Body of pancreas (tissue), 4 donors: ENCODE measurements around the gene PRCC.
A peak's percentile ranks its signal among the peaks of the same experiment; 100 is the strongest.

ENCODE experiments used
- CTCF ChIP-seq, 7 experiments: fragments of 450-650 bp in 4 of 7; fragments of 200-600 bp in 3 of 7; sonication (generic) in 3 of 7; IDR thresholded peaks; one replicate each; pipeline ENCODE4 v1.5.1; 2016 to 2019; ENCODE audit warnings: antibody characterized with exemption in 7 of 7
- POLR2A ChIP-seq, 3 donors: fragments of 450-650 bp; IDR thresholded peaks; one replicate each; pipeline ENCODE4 v1.6.1; 2016; ENCODE audit warnings: antibody characterized with exemption in 3 of 3, mild to moderate bottlenecking in 2 of 3

GRCh38 chr1:156816561-156817328 is 49.4 kb downstream of the PRCC start, which contains the start of gene SH2D2A:
- no peak for TF ChIP-seq CTCF (IDR thresholded peaks at IDR 0.05)
- peak in 2 of 3 donors; percentile 41 to 48 for TF ChIP-seq POLR2A (IDR thresholded peaks at IDR 0.05)
